Thymus (tissue), 11 donors: ENCODE measurements around the gene COL15A1. TPM values are rescaled to one million over a fixed set of nuclear protein-coding genes. Genes with fewer than 3 reads are reported as not detected.

Experiments used
- DNase-seq, 9 donors: peaks; one replicate each; pipeline ENCODE4 v3.0.0-alpha.2; 2013; ENCODE audit warnings: low spot score in 9 of 9, low read depth in 6 of 9, missing footprints in 1 of 9
- H3K27ac ChIP-seq, 2 donors: one replicate each; pipeline ENCODE4 v1.5.1; 2013; ENCODE audit warnings: control low read depth in 1 of 2, low read depth in 1 of 2, low read length in 1 of 2, mild to moderate bottlenecking in 1 of 2, moderate library complexity in 1 of 2
- H3K27me3 ChIP-seq, 2 donors: one replicate each; pipeline ENCODE4 v1.5.1; 2013; ENCODE audit warnings: low read length in 1 of 2; ENCODE audit not compliant: control insufficient read depth in 2 of 2, insufficient read depth in 1 of 2
- H3K36me3 ChIP-seq, 2 donors: one replicate each; pipeline ENCODE4 v1.5.1; 2013; ENCODE audit warnings: low read length in 1 of 2, mild to moderate bottlenecking in 1 of 2, moderate library complexity in 1 of 2; ENCODE audit not compliant: control insufficient read depth in 2 of 2, insufficient read depth in 2 of 2
- H3K4me1 ChIP-seq, 2 donors: one replicate each; pipeline ENCODE4 v1.5.1; 2013; ENCODE audit warnings: low read length in 2 of 2; ENCODE audit not compliant: control insufficient read depth in 2 of 2, insufficient read depth in 2 of 2
- H3K4me3 ChIP-seq, 2 donors: one replicate each; pipeline ENCODE4 v1.5.1; 2013; ENCODE audit warnings: low read length in 2 of 2, control low read depth in 1 of 2, mild to moderate bottlenecking in 1 of 2
- H3K9me3 ChIP-seq, 2 donors: one replicate each; pipeline ENCODE4 v1.5.1; 2013; ENCODE audit warnings: low read length in 1 of 2, mild to moderate bottlenecking in 1 of 2; ENCODE audit not compliant: control insufficient read depth in 2 of 2, insufficient read depth in 1 of 2
- WGBS: extraction: QIAGEN DNeasy Blood & Tissue Kit; methylation state at CpG from one replicate; pipeline ENCODE4 v1.1.7; 2013; 5-methylcytosine and 5-hydroxymethylcytosine counted together
- polyA plus RNA-seq: library from polyadenylated mRNA; stranded (reverse); fragments of 200-250 nt; gene quantifications from one replicate; pipeline ENCODE4 v1.2.3, GENCODE V29; 2013
- total RNA-seq: library from RNA; stranded (reverse); fragments of 120-200 nt; gene quantifications from one replicate; pipeline ENCODE4 v1.2.4, GENCODE V29; 2013
- donor health status: healthy.

Gene COL15A1
- total and polyA plus RNA-seq, 2 donors, result 3.8 to 13.2 TPM

GRCh38 chr9:98902516-98902915 lies 41.2 kb upstream of the COL15A1 start:
- DNase-seq, result no peak
- Histone ChIP-seq H3K36me3 (no peaks in the 10 kb centered on the region), H3K4me3 (no peak overlapping the region), H3K27ac (no peak overlapping the region), H3K4me1 (no peaks in the 10 kb centered on the region), H3K9me3 (no peaks in the 10 kb centered on the region), H3K27me3 (no peaks in the 10 kb centered on the region)
- 96% methylated on average over 1 of the region's 1 CpG for WGBS

- H3K27ac ChIP-seq, result no peak overlapping the region
- 76% methylated on average over 5 of the region's 5 CpGs for WGBS
- no peak for DNase-seq
- H3K4me3 ChIP-seq, result no peak overlapping the region
- H3K27me3 ChIP-seq, result no peaks in the 10 kb centered on the region
- H3K4me1 ChIP-seq, result no peaks in the 10 kb centered on the region
- no peaks in the 10 kb centered on the region for H3K36me3 ChIP-seq
- H3K9me3 ChIP-seq, result no peaks in the 10 kb centered on the region
These were observed 40.8 kb upstream of the COL15A1 start for GRCh38 chr9:98902925-98903324.

- DNase-seq, result no peak
- Histone ChIP-seq H3K27me3 (no peaks in the 10 kb centered on the region), H3K36me3 (no peaks in the 10 kb centered on the region), H3K4me3 (no peak overlapping the region), H3K9me3 (no peaks in the 10 kb centered on the region), H3K4me1 (no peaks in the 10 kb centered on the region), H3K27ac (no peak overlapping the region)
- WGBS, result 95% methylated on average over 8 of the region's 8 CpGs
These were observed 39.7 kb upstream of the COL15A1 start for GRCh38 chr9:98903961-98904411.

GRCh38 chr9:98905015-98905414 lies 38.7 kb upstream of the COL15A1 start:
- Histone ChIP-seq H3K9me3 (no peaks in the 10 kb centered on the region), H3K27ac (no peak overlapping the region), H3K4me3 (no peak overlapping the region), H3K27me3 (no peaks in the 10 kb centered on the region), H3K36me3 (no peaks in the 10 kb centered on the region), H3K4me1 (no peaks in the 10 kb centered on the region)
- WGBS, result 73% methylated on average over 4 of the region's 4 CpGs
- no peak for DNase-seq

GRCh38 chr9:98906273-98907040 lies 37.2 kb upstream of the COL15A1 start:
- H3K27ac ChIP-seq, result no peak overlapping the region
- no peaks in the 10 kb centered on the region for H3K36me3 ChIP-seq

DNA sequence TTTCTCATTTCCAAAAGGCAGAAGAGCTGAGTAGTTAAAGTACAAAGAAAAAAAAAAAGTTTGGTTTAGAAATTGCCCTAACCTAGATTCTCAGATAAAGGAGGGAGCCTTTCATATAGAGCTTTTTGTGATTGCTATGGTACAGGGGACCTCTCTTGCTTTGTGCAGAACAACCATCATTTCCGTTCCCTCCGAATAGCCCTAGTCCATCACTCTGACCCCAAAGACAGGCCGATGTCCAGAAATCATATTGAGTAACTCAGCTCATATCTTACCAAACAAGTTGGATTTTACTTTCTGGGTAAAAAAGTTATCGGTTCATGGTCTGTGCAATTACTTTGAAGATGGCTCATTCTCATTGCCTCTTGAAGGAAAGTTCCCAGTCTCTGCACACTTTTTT lies 36.7 kb upstream of the COL15A1 start:
- Histone ChIP-seq H3K9me3 (no peaks in the 10 kb centered on the region), H3K4me3 (no peak overlapping the region), H3K36me3 (no peaks in the 10 kb centered on the region), H3K27ac (no peak overlapping the region), H3K27me3 (no peaks in the 10 kb centered on the region), H3K4me1 (no peaks in the 10 kb centered on the region)
- WGBS, result 98% methylated on average over 4 of the region's 4 CpGs
- no peak for DNase-seq

More at GRCh38 chr9:98906273-98907040, 37.2 kb upstream of the COL15A1 start:
- WGBS, result 84% methylated on average over 8 of the region's 8 CpGs
- Histone ChIP-seq H3K4me1 (no peaks in the 10 kb centered on the region), H3K9me3 (no peaks in the 10 kb centered on the region), H3K27me3 (no peaks in the 10 kb centered on the region), H3K4me3 (no peak overlapping the region)
- DNase-seq, result no peak

- H3K4me1 ChIP-seq, result no peaks in the 10 kb centered on the region
- no peak overlapping the region for H3K27ac ChIP-seq
- no peaks in the 10 kb centered on the region for H3K27me3 ChIP-seq
- no peak for DNase-seq
- no peaks in the 10 kb centered on the region for H3K9me3 ChIP-seq
- WGBS, result 90% methylated on average over 5 of the region's 5 CpGs
- H3K36me3 ChIP-seq, result no peaks in the 10 kb centered on the region
- H3K4me3 ChIP-seq, result no peak overlapping the region
These were observed 34.6 kb upstream of the COL15A1 start for GRCh38 chr9:98908897-98909634.

GRCh38 chr9:98909935-98910334 lies 33.8 kb upstream of the COL15A1 start:
- 84% methylated on average over 1 of the region's 1 CpG for WGBS
- no peaks in the 10 kb centered on the region for H3K9me3 ChIP-seq
- no peaks in the 10 kb centered on the region for H3K4me1 ChIP-seq
- H3K27me3 ChIP-seq, result no peaks in the 10 kb centered on the region
- H3K4me3 ChIP-seq, result no peak overlapping the region
- no peak for DNase-seq
- no peak overlapping the region for H3K27ac ChIP-seq
- H3K36me3 ChIP-seq, result no peaks in the 10 kb centered on the region

DNA sequence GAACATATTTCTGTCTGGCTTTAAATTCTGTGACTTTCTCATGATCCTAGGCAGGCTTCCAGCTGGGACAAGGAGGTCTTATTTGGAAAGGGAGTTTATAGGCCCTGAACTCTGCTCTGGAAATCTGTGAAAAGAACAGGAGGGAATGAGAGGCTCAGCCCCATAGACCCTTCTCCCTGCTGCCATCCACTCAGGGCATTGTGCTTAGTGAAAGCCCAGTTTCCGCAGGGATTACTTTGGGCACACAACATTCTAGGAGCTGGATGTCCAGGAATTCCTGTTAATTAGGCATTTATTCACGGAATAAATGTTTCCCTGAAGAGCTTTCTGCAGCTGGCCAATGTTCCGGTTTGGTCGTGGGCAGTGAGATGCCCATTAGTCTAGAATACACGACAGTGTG lies 32.7 kb upstream of the COL15A1 start:
- no peak for DNase-seq
- no peaks in the 10 kb centered on the region for H3K27me3 ChIP-seq
- no peaks in the 10 kb centered on the region for H3K36me3 ChIP-seq
- 95% methylated on average over 5 of the region's 5 CpGs for WGBS
- H3K4me3 ChIP-seq, result no peak overlapping the region
- H3K9me3 ChIP-seq, result no peaks in the 10 kb centered on the region
- no peaks in the 10 kb centered on the region for H3K4me1 ChIP-seq
- H3K27ac ChIP-seq, result no peak overlapping the region
